BLaER1 treated with 17β-estradiol and CSF1 and Interleukin-3, amounts not matched to agents 10 nM and 100 nM (cell line): Measurements from ENCODE around the gene OR2F1.
A peak's percentile ranks its signal among the peaks of the same experiment; 100 is the strongest.

Experiments
- H3K27ac ChIP-seq, 11 experiments: shearing (Covaris generic); formaldehyde crosslinking; 2 replicates each; pipeline ENCODE4 v1.8.1; 2022
- H3K27me3 ChIP-seq, 11 experiments: shearing (Covaris generic); formaldehyde crosslinking; 2 replicates each; pipeline ENCODE4 v1.8.1; 2022
- H3K36me3 ChIP-seq, 11 experiments: shearing (Covaris generic); formaldehyde crosslinking; 2 replicates each; pipeline ENCODE4 v1.8.1; 2022
- H3K4me1 ChIP-seq, 10 experiments: shearing (Covaris generic); formaldehyde crosslinking; 2 replicates each; pipeline ENCODE4 v1.8.1; 2022
- H3K4me2 ChIP-seq, 11 experiments: shearing (Covaris generic); formaldehyde crosslinking; 2 replicates each; pipeline ENCODE4 v1.8.1; 2022
- H3K4me3 ChIP-seq, 10 experiments: shearing (Covaris generic); formaldehyde crosslinking; 2 replicates each; pipeline ENCODE4 v1.8.1; 2022
- H3K9ac ChIP-seq, 11 experiments: shearing (Covaris generic); formaldehyde crosslinking; 2 replicates each; pipeline ENCODE4 v1.8.1; 2022
- H3K9me3 ChIP-seq, 11 experiments: shearing (Covaris generic); formaldehyde crosslinking; replicated peaks in 1 of 11; 2 replicates each; pipeline ENCODE4 v1.8.1; 2022
- H4K20me1 ChIP-seq, 11 experiments: shearing (Covaris generic); formaldehyde crosslinking; 2 replicates each; pipeline ENCODE4 v1.8.1; 2022
- Cebpa-rat ChIP-seq, 11 experiments: shearing (Covaris generic); IDR thresholded peaks; 2 replicates each; pipeline ENCODE4 v1.8.1; 2022

Gene OR2F1

DNA sequence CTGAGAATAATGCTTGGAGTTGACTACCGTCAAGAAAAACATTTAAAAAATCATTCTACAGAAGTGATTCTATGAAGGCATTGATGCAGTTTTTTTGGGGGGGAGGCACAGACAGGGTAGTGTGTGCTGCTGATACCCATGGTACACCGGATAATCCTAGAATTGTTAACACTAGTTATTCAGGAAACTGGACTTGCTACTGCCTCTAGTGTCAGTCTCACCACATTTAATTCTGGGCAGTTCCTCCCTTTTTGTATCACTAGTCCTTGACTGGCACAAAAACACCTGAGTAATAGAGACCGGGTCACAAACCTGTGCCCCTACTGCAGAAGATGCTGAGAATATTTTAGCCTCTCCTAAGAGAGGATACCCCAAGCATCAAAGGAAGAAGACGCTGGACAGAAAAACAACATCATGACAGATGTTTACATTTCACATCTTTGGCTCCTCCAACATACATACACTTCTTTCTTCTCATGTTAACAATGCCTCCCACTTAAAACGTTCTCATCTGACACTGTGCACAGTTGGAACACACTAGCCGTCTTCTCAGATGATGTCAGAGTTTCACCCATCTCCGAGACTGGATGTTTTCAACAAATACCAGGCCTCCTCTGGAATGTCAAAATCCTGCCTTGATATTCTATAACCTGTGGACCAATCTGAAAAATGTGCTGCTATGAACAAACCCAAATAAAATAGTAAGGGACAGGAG lies 39.5 kb upstream of the OR2F1 start:
- no peak overlapping the region for H3K4me3 ChIP-seq
- no peaks in the 10 kb centered on the region for H3K36me3 ChIP-seq
- H3K9ac ChIP-seq: no peak overlapping the region
- H3K9me3 ChIP-seq: no peaks in the 10 kb centered on the region; a peak in 1 of 22 replicates
- no peak for TF ChIP-seq Cebpa-rat (IDR thresholded peaks at IDR 0.05)
- H3K4me2 ChIP-seq: no peak overlapping the region
- H4K20me1 ChIP-seq: no peaks in the 10 kb centered on the region
- H3K27ac ChIP-seq: no peak overlapping the region
- no peaks in the 10 kb centered on the region for H3K27me3 ChIP-seq
- H3K4me1 ChIP-seq: peaks cover 0 to 5% (median 0%) of the 10 kb centered on the region in 10 experiments; a peak in 1 of 20 replicates

GRCh38 chr7:143924851-143925250 lies 29.8 kb upstream of the OR2F1 start:
- Histone ChIP-seq H4K20me1 (no peaks in the 10 kb centered on the region), H3K4me1 (peaks cover 0 to 6% (median 0%) of the 10 kb centered on the region in 10 experiments; a peak in 4 of 20 replicates), H3K36me3 (no peaks in the 10 kb centered on the region), H3K4me2 (no peak overlapping the region), H3K4me3 (no peak overlapping the region), H3K9ac (no peak overlapping the region), H3K27ac (no peak overlapping the region), H3K27me3 (no peaks in the 10 kb centered on the region), H3K9me3 (no peaks in the 10 kb centered on the region)
- no peak for TF ChIP-seq Cebpa-rat (IDR thresholded peaks at IDR 0.05)

DNA sequence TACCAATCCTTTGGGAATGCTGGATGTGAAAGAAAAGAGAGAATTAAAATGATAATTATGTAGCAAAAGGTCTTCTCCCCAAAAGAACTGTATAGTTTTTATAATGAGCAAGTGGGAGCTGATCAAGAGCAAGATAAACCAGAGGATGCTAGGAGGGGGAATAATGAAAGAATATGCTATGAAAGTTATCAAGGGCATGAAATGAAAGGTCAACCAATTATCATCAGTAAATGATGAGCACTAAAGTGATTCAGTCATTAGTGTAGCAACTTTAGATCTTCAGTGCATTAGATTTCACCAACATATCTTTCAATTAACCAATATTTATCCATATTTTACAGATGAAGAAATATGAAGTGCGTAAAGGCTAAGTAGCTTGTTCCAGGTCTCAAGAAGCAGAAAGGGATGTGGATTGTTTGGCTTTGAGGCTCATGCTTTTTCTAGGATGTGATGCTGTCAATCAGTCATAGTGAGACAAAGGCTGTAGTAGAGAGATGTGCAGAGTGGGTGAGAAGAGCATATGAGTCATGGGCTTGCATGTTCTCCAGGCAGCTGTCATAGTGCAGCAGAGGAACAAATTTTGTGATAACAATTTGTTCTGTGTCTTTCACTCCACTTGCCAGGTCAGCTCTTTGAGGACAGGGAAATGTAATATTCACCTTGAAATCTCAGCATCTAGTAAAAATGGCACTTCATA lies 25.3 kb upstream of the OR2F1 start:
- H3K9ac ChIP-seq: no peak overlapping the region
- TF ChIP-seq Cebpa-rat (IDR thresholded peaks at IDR 0.05): no peak
- H3K36me3 ChIP-seq: no peaks in the 10 kb centered on the region

GRCh38 chr7:143931739-143932138 lies 22.9 kb upstream of the OR2F1 start:
- H3K4me1 ChIP-seq: peaks cover 12 to 27% (median 17%) of the 10 kb centered on the region in 10 experiments
- H3K36me3 ChIP-seq: no peaks in the 10 kb centered on the region
- H4K20me1 ChIP-seq: no peaks in the 10 kb centered on the region
- H3K9ac ChIP-seq: peak overlapping the region in 1 of 11 experiments; percentile 28; a peak in 1 of 22 replicates
- TF ChIP-seq Cebpa-rat (IDR thresholded peaks at IDR 0.05): no peak
- no peak overlapping the region for H3K27ac ChIP-seq
- no peak overlapping the region for H3K4me3 ChIP-seq
- H3K4me2 ChIP-seq: peak overlapping the region; percentile 59 to 72 (median 64)
- H3K9me3 ChIP-seq: peaks cover 10 to 31% (median 22%) of the 10 kb centered on the region in 11 experiments; a peak in 18 of 22 replicates
- H3K27me3 ChIP-seq: no peaks in the 10 kb centered on the region

More for the DNA sequence above, 25.3 kb upstream of the OR2F1 start:
- peaks cover 10 to 18% (median 13%) of the 10 kb centered on the region in 11 experiments; a peak in 18 of 22 replicates for H3K9me3 ChIP-seq
- no peaks in the 10 kb centered on the region for H3K27me3 ChIP-seq
- no peak overlapping the region for H3K27ac ChIP-seq
- no peaks in the 10 kb centered on the region for H4K20me1 ChIP-seq
- H3K4me2 ChIP-seq: no peak overlapping the region
- no peak overlapping the region for H3K4me3 ChIP-seq
- peaks cover 12 to 27% (median 17%) of the 10 kb centered on the region in 10 experiments for H3K4me1 ChIP-seq

GRCh38 chr7:143934526-143935325 lies 19.9 kb upstream of the OR2F1 start, which contains the start of gene OR2F2:
Gene OR2F2 (plus strand): TSS chr7:143935233. CDS start chr7:143935233, 0 bp downstream.
- peaks cover 10 to 31% (median 22%) of the 10 kb centered on the region in 11 experiments; a peak in 18 of 22 replicates for H3K9me3 ChIP-seq
- no peak within 1 kb of the TSS for H3K9ac ChIP-seq
- no peaks in the 10 kb centered on the region for H3K36me3 ChIP-seq
- no peak within 1 kb of the TSS for H3K4me2 ChIP-seq
- TF ChIP-seq Cebpa-rat (IDR thresholded peaks at IDR 0.05): no peak
- no peak within 1 kb of the TSS for H3K27ac ChIP-seq
- no peaks in the 10 kb centered on the region for H4K20me1 ChIP-seq
- no peak within 1 kb of the TSS for H3K4me3 ChIP-seq
- H3K4me1 ChIP-seq: peaks cover 12 to 24% (median 17%) of the 10 kb centered on the region in 10 experiments
- no peaks in the 10 kb centered on the region for H3K27me3 ChIP-seq

GRCh38 chr7:143936087-143937009 lies 18.3 kb upstream of the OR2F1 start:
- Histone ChIP-seq H3K9ac (no peak overlapping the region), H3K36me3 (no peaks in the 10 kb centered on the region), H3K4me3 (no peak overlapping the region), H3K4me1 (peaks cover 9 to 16% (median 13%) of the 10 kb centered on the region in 10 experiments), H3K27me3 (no peaks in the 10 kb centered on the region), H3K9me3 (peaks cover 10 to 31% (median 22%) of the 10 kb centered on the region in 11 experiments; a peak in 18 of 22 replicates), H3K27ac (no peak overlapping the region), H3K4me2 (no peak overlapping the region), H4K20me1 (no peaks in the 10 kb centered on the region)
- no peak for TF ChIP-seq Cebpa-rat (IDR thresholded peaks at IDR 0.05)

GRCh38 chr7:143938379-143939243 lies 16.0 kb upstream of the OR2F1 start:
- TF ChIP-seq Cebpa-rat (IDR thresholded peaks at IDR 0.05): no peak
- Histone ChIP-seq H4K20me1 (no peaks in the 10 kb centered on the region), H3K36me3 (no peaks in the 10 kb centered on the region), H3K9ac (no peak overlapping the region), H3K4me2 (no peak overlapping the region), H3K27me3 (no peaks in the 10 kb centered on the region), H3K9me3 (peaks cover 8 to 21% (median 13%) of the 10 kb centered on the region in 11 experiments; a peak in 17 of 22 replicates), H3K4me3 (no peak overlapping the region), H3K27ac (no peak overlapping the region), H3K4me1 (no peaks in the 10 kb centered on the region)
